ENCODE measurements around the gene CRTC2.

DNA sequence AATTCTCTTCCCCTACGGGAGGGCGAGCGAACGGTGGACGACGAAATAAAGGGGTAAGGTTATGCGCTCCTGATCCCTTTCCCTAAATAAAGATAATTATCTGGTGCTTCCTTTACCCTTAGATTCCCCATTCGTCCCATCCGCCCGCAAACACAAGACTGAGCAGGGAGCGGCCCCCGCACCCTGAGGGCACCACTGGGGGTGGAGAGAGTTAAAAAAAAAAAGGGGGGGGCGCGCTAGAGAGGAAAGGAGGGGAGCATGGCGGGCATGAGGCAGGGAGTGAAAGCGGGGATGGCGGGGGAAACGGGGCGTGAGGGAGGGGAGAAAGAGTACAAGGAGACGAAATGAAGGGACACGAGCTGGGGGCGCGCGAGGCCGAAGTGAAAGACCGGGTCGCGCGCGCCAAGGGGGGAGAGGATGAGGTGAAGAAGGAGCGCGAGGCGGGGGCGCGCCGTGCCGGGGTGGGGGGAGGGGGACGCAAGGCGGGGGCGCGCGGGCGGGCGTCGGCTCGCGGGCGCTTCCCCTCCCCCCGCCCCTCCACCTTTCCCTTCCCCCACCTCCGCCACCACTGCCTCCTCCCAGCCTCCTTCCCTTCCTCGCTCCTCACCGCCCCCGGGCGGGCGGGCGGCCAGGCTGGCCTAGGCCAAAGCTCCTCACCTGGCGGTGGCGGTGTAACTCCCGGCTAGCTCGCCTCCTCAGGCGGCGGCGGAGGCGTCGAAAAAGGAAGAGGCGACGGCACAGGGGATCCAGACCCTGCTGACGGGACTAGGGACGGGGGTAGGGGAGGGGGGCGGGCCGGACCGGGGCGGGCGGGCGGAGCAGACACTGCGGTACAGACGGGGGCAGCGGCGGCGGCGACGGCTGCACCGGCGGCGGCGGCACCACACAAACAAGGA lies 36.1 kb downstream of the CRTC2 start:
- TF ChIP-seq CTCF (IDR thresholded peaks at IDR 0.05) (peak in 1 of 5 experiments; percentile 9), POLR2A (IDR thresholded peaks at IDR 0.05) (no peak), EP300 (IDR thresholded peaks at IDR 0.05) (no peak)
